Lung (tissue), 12 donors: ENCODE data around the gene SKIC8. TPM values are rescaled to one million over a fixed set of nuclear protein-coding genes. Genes with fewer than 3 reads are reported as not detected.

Experiments
- ATAC-seq: fragments of 200-7000 bp; cut with Tn5 transposase; one replicate; pipeline ENCODE4 v1.9.1; 2020; ENCODE audit warnings: moderate number of reproducible peaks; ENCODE audit not compliant: insufficient read depth, low FRiP score
- DNase-seq, 3 donors: peaks; one replicate each; pipeline ENCODE4 v3.0.0-alpha.2; 2013 to 2017
- H3K27ac ChIP-seq, 2 donors: one replicate each; pipeline ENCODE4 v1.5.1; 2013; ENCODE audit warnings: mild to moderate bottlenecking in 2 of 2, moderate library complexity in 2 of 2, control low read depth in 1 of 2, inconsistent platforms in 1 of 2, low read depth in 1 of 2, low read length in 1 of 2
- H3K27me3 ChIP-seq, 3 donors: one replicate each; pipeline ENCODE4 v1.5.1; 2013; ENCODE audit warnings: low read length in 2 of 3; ENCODE audit not compliant: control insufficient read depth in 3 of 3, insufficient read depth in 3 of 3
- H3K36me3 ChIP-seq, 4 donors: one replicate each; pipeline ENCODE4 v1.5.1; 2013; ENCODE audit warnings: low read length in 4 of 4, mild to moderate bottlenecking in 1 of 4, moderate library complexity in 1 of 4; ENCODE audit not compliant: control insufficient read depth in 4 of 4, insufficient read depth in 4 of 4
- H3K4me1 ChIP-seq, 5 donors: one replicate each; pipeline ENCODE4 v1.5.1; 2013; ENCODE audit warnings: low read length in 5 of 5, mild to moderate bottlenecking in 2 of 5, moderate library complexity in 1 of 5; ENCODE audit not compliant: control insufficient read depth in 5 of 5, insufficient read depth in 5 of 5
- H3K4me3 ChIP-seq: one replicate; pipeline ENCODE4 v1.5.1; 2013; ENCODE audit warnings: mild to moderate bottlenecking, control low read depth, moderate library complexity
- H3K9ac ChIP-seq, 2 donors: one replicate each; pipeline ENCODE4 v1.5.1; 2013; ENCODE audit warnings: low read length in 2 of 2, control low read depth in 1 of 2; ENCODE audit not compliant: insufficient read depth in 1 of 2
- H3K9me3 ChIP-seq, 4 donors: one replicate each; pipeline ENCODE4 v1.5.1; 2013; ENCODE audit warnings: low read length in 3 of 4, mild to moderate bottlenecking in 1 of 4, moderate library complexity in 1 of 4; ENCODE audit not compliant: control insufficient read depth in 4 of 4, insufficient read depth in 3 of 4
- WGBS, 2 donors: extraction: QIAGEN DNeasy Blood & Tissue Kit; methylation state at CpG; one replicate each; pipeline ENCODE4 v1.1.7; 2013; 5-methylcytosine and 5-hydroxymethylcytosine counted together
- polyA plus RNA-seq, 2 donors: library from polyadenylated mRNA; stranded (reverse); fragments of 200-250 nt; gene quantifications; one replicate each; pipeline ENCODE4 v1.2.1, GENCODE V29; 2013
- total RNA-seq, 2 donors: library from RNA; depleted of rRNA in 1 of 2; stranded (reverse); fragments of >200 nt in 1 of 2; gene quantifications; one replicate each; pipeline ENCODE4 v1.2.1, GENCODE V29; 2014 to 2021
- TF ChIP-seq, protein P1 (sequence below): IDR thresholded peaks from 2 replicates; pipeline ENCODE4 v1.5.1; 2012; ENCODE audit warnings: mild to moderate bottlenecking; ENCODE audit errors: control extremely low read depth, extremely low read depth
- donor health status: control.
- donor health status: control.
- donor health status: Bipolar disorder and iron deficiency.
- donor health status: healthy.
- donor health status: DM: yes; HTN: yes; CAD: no.

Gene SKIC8
- total and polyA plus RNA-seq, 4 donors: 45.1 to 64.9 (median 54.1) TPM

DNA sequence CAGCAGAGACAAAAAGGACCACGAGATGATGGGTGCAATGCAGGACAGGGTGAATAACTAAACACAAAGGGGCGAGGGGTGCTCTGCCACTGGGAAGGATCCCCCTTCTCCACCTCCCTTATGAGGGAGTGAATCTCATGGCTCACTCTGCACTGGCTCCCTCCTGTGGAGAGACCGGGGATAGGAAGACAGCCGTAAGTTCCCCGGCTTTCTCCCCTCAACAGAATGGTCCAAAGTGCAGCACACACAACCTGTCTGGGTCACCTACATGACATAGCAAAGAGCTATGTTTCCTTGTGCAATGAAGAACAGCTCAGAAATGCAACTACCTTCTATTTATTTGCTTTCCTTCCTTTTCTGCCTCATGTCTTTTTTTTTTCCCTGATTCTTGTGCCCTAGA, 57.3 kb downstream of the SKIC8 start:
- Histone ChIP-seq H3K27ac (no peak overlapping the region), H3K9me3 (no peaks in the 10 kb centered on the region), H3K4me3 (no peak overlapping the region), H3K36me3 (no peaks in the 10 kb centered on the region), H3K9ac (no peak overlapping the region), H3K4me1 (peaks cover 0 to 9% (median 0%) of the 10 kb centered on the region in 5 donors), H3K27me3 (no peaks in the 10 kb centered on the region)
- TF ChIP-seq, protein P1, sequence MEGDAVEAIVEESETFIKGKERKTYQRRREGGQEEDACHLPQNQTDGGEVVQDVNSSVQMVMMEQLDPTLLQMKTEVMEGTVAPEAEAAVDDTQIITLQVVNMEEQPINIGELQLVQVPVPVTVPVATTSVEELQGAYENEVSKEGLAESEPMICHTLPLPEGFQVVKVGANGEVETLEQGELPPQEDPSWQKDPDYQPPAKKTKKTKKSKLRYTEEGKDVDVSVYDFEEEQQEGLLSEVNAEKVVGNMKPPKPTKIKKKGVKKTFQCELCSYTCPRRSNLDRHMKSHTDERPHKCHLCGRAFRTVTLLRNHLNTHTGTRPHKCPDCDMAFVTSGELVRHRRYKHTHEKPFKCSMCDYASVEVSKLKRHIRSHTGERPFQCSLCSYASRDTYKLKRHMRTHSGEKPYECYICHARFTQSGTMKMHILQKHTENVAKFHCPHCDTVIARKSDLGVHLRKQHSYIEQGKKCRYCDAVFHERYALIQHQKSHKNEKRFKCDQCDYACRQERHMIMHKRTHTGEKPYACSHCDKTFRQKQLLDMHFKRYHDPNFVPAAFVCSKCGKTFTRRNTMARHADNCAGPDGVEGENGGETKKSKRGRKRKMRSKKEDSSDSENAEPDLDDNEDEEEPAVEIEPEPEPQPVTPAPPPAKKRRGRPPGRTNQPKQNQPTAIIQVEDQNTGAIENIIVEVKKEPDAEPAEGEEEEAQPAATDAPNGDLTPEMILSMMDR: no peak
- 74 to 76% methylated on average over 5 of the region's 5 CpGs for WGBS, 2 donors
- ATAC-seq (no peak), DNase-seq (no peak)

GRCh38 chr15:78241017-78241416, 58.4 kb downstream of the SKIC8 start:
- ATAC-seq: peak; percentile 90
- Histone ChIP-seq H3K9me3 (peaks cover 0 to 1% (median 0%) of the 10 kb centered on the region in 4 donors), H3K36me3 (no peaks in the 10 kb centered on the region), H3K27ac (no peak overlapping the region), H3K4me1 (peaks cover 0 to 9% (median 0%) of the 10 kb centered on the region in 5 donors), H3K9ac (no peak overlapping the region), H3K4me3 (no peak overlapping the region), H3K27me3 (no peaks in the 10 kb centered on the region)
- DNase-seq: peak; percentile 82 to 85 (median 83)
- WGBS, 2 donors: 13% methylated on average over 12 of the region's 12 CpGs
- TF ChIP-seq, protein P1: peak; percentile 85

DNA sequence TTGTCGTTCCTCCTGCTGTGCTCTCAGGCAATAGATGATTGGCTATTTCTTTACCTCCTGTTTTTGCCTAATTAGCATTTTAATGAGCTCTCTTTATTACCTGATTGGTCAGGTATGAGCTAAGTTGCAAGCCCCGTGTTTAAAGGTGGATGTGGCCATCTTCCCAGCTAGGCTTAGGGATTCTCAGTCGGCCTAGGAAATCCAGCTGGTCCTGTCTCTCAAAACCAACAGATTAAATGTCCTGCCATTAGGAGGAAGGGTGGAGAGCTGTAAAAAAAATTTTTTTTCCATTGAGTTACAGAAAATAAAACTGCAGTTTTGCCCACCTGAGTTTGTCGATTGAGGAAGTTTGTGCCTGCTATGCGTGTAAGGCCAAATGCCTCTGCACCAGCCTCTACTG, 59.6 kb downstream of the SKIC8 start:
- Histone ChIP-seq H3K9me3 (peaks cover 0 to 1% (median 0%) of the 10 kb centered on the region in 4 donors), H3K4me3 (no peak overlapping the region), H3K9ac (no peak overlapping the region), H3K27ac (no peak overlapping the region), H3K4me1 (peaks cover 0 to 9% (median 0%) of the 10 kb centered on the region in 5 donors), H3K36me3 (no peaks in the 10 kb centered on the region), H3K27me3 (no peaks in the 10 kb centered on the region)
- ATAC-seq (no peak), DNase-seq (no peak)
- TF ChIP-seq, protein P1: no peak
- 81 to 92% methylated on average over 5 of the region's 5 CpGs for WGBS, 2 donors

- no peak overlapping the region for H3K27ac ChIP-seq
- TF ChIP-seq, protein P1: no peak
- DNase-seq (no peak), ATAC-seq (no peak)
- no peaks in the 10 kb centered on the region for H3K4me1 ChIP-seq
- WGBS, 2 donors: 76 to 95% methylated on average over 6 of the region's 6 CpGs
- no peak overlapping the region for H3K4me3 ChIP-seq
- peaks cover 0 to 1% (median 0%) of the 10 kb centered on the region in 4 donors for H3K9me3 ChIP-seq
- no peaks in the 10 kb centered on the region for H3K36me3 ChIP-seq
- H3K9ac ChIP-seq: no peak overlapping the region
- no peaks in the 10 kb centered on the region for H3K27me3 ChIP-seq
Observed at GRCh38 chr15:78237146-78237545, 62.3 kb downstream of the SKIC8 start.
